Choroid plexus epithelial cell (primary cell): ENCODE results near the gene MDK.
A peak's percentile ranks its signal among the peaks of the same experiment; 100 is the strongest.

ENCODE experiments used
- DNase-seq: peaks from one replicate; pipeline ENCODE4 v3.0.0-alpha.2; 2010; ENCODE audit warnings: low read depth
- H3K4me3 ChIP-seq: 2 replicates; pipeline ENCODE4 v1.5.1; 2011; ENCODE audit warnings: low read depth, mild to moderate bottlenecking, control low read depth, low read length, moderate library complexity
- TF ChIP-seq, protein P1 (sequence below): conservative IDR thresholded peaks from 2 replicates; pipeline ENCODE4 v1.5.1; 2011; ENCODE audit warnings: low read depth, mild to moderate bottlenecking, control low read depth, inconsistent platforms, low read length, moderate library complexity

MDK gene

DNA sequence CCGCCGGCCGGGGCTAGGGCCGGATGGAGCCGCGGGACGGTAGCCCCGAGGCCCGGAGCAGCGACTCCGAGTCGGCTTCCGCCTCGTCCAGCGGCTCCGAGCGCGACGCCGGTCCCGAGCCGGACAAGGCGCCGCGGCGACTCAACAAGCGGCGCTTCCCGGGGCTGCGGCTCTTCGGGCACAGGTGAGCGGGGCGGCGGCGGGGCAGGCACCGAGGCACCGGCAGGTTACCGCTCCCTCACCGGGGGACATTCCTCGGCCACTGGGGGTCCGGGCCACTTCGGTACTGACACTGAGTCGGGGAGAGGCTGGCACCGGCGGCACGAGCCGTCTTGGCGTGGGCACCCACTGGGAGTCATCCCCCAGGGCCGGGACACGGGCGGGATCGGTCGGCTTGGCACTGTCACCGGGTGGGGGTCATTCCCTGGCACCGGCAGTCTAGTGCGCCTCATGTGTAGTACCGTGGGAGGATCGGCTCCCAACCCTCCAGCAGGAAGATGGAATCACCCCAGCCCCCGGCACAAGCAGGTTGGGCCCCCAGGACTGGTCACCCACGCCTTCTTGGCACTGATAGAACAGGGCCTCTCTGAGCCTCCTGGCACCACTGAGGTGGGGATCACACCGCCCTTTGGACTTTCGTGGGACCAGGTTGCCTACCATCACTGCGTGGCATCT is 33.7 kb upstream of the MDK start:
- no peak for DNase-seq
- TF ChIP-seq, protein P1, sequence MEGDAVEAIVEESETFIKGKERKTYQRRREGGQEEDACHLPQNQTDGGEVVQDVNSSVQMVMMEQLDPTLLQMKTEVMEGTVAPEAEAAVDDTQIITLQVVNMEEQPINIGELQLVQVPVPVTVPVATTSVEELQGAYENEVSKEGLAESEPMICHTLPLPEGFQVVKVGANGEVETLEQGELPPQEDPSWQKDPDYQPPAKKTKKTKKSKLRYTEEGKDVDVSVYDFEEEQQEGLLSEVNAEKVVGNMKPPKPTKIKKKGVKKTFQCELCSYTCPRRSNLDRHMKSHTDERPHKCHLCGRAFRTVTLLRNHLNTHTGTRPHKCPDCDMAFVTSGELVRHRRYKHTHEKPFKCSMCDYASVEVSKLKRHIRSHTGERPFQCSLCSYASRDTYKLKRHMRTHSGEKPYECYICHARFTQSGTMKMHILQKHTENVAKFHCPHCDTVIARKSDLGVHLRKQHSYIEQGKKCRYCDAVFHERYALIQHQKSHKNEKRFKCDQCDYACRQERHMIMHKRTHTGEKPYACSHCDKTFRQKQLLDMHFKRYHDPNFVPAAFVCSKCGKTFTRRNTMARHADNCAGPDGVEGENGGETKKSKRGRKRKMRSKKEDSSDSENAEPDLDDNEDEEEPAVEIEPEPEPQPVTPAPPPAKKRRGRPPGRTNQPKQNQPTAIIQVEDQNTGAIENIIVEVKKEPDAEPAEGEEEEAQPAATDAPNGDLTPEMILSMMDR, result no peak

DNA sequence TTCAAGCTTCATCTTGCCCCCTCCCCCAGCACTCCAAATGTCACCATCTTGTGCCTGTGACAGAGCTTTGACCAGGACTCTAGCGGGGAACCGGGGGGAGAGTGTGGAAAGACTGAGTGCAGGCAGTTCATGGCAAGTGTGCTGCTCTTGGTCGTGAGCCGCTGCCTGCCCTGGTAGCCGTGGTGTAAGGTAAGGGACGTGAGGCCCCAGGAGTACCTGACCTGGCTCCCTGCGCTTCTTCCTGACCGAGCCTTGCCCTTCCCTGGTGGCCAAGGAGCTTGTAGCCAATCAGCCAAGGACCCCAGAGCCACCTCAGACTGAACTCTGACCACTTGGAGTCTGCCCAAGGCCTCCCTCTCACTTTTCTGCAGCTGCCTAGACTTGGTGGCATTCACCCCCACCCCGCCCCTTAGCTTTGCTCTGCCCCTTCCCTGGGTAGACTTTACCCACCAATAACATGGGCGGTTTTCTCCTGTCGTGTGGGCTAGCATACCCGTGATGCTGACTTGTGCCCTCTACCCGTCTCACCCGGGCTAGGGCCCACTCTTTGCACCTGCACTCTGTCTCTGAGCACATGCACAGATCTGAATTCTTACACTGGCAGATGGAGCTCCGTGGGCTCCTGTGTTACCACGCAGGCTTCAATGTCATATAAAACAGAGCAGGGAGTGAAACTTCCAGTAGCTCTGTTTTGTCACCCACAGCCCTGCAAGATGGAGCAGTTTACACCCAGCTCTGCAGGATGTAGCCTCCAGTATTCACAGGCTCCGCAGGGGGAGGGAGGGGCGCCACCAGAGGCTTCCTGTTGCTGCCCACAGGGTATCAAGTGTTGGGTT is 32.7 kb upstream of the MDK start:
- peak overlapping the region; percentile 81 for H3K4me3 ChIP-seq
- no peak for DNase-seq
- TF ChIP-seq, protein P1, result no peak

More for the DNA sequence above, 33.7 kb upstream of the MDK start:
- H3K4me3 ChIP-seq, result peak overlapping the region; percentile 81

DNA sequence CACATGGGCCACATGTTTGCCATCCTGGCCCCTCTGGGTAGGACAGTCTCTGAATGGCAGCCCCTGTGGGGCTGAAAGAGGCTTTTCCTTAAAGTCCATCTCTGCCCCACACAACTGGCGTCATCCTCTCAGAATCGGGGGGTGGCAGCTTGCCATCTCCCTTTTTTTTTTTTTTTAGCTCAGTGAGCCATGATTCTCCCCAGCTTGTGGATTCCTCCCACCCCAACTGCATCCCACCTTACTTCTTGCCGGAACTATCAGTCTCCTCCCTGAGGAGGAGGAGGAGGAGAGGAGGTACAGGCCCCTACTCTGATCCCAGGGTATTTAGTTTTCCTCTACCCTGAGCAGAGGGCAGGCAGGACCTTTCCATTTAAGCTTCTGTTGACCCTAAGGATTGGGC is 30.8 kb upstream of the MDK start:
- no peak for DNase-seq
- H3K4me3 ChIP-seq, result no peak overlapping the region
- TF ChIP-seq, protein P1, result no peak

DNA sequence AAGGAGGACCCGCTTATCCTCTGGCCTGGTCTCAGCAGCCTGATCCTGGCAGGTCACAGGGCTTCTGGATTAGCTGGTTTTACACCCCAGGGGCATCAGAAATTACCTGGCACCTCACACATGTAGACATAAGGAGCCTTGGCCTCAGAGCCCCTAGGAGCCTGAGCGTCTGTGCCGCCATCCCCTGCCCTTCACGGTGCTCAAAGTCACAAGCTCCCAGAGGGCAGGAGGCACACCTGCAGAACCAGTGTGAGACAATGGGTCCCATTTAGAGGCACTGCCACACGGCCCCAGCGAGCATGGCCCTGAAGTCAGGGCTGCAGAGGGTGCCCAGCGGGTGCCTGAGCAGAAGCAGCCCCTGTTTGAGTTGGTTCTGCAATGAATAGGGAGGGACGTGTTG is 30.3 kb upstream of the MDK start:
- TF ChIP-seq, protein P1, result no peak
- no peak for DNase-seq
- no peak overlapping the region for H3K4me3 ChIP-seq

DNA sequence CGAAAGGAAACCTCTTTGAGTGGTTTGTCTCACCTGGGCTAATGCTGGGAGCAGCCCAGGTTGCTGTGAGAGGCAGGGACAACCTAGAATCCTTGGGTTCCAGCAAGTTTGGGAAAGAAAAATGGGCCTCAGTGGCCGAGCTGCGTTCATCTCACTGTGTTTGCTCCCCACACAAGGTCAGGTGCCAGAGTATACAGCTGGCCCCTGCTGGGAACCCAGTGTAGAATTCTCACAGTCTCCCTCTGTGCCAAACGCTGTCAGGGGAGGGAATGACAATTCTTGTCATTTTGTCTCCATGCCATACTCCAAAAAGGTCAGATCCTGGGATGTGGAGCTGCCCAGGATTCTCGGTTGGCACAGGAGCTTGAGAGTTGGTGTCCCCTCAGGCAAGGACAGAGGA is 29.9 kb upstream of the MDK start:
- H3K4me3 ChIP-seq, result no peak overlapping the region
- no peak for DNase-seq
- TF ChIP-seq, protein P1, result no peak

DNA sequence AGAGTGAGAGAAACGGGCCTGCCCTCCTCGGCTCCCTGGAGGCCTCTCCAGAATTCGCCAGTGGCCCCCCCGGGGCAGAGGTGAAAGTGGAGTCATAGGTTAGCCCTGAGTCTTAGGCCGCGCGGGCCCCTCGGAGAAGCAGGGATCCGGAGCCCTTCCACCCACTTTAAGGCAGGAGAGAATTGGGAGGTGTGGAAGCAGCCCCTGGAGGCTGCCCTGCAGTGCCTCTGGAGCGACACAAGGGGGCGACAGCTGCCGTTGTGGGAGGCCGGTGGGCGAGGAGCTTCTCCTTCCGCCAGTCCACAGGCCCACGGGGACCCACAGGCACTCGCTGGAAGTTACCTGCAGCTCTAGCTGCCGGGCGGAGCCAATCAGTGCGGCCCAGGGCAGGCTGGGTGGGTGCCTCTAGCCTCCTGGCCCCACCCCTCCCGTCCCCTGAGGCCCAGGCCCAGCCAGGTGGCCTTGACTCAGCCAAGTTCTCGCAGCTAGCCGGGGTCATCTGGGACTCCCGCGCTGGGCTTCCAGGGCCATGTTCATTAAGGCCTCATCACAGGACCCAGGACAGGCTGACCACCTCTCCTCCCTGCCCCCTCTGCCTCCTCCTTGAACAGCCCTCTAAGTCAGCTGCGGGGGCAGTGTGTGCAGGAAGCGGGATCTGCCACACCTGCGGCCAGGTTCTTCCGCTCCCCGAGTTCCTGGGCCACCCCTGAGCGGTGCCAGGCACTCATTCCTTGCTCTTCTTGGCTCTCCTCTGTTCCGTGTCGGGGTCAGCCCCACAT is 29.2 kb upstream of the MDK start:
- TF ChIP-seq, protein P1, result peak; percentile 93
- peak; percentile 69 for DNase-seq
- H3K4me3 ChIP-seq, result no peak overlapping the region
